Amygdala (tissue), 56 donors: Measurements from ENCODE around the gene PRR29.
"Not testable (repeated sequence)": the region's sequence is repeated elsewhere in the genome, so short reads cannot be mapped to it uniquely, and the experiment has no call there.

Experiments used
- DNase-seq, 56 donors: peaks; one replicate each; lab custom pipeline; 2025; lab: John Stamatoyannopoulos, UW

PRR29 gene

GRCh38 chr17:64008346-64008745 is 10.2 kb downstream of the PRR29 start:
- DNase-seq, result no peak

- no peak for DNase-seq
Measured at GRCh38 chr17:64008830-64009229, 10.7 kb downstream of the PRR29 start.

- DNase-seq, result no peak
Measured at GRCh38 chr17:64009571-64010402, 11.6 kb downstream of the PRR29 start.

GRCh38 chr17:64015447-64015846 is 17.3 kb downstream of the PRR29 start:
- DNase-seq, result no peak

- no peak for DNase-seq
Measured at GRCh38 chr17:64016231-64016784, 18.2 kb downstream of the PRR29 start.

GRCh38 chr17:64016974-64017373 is 18.8 kb downstream of the PRR29 start:
- DNase-seq, result no peak

GRCh38 chr17:64017381-64017980 is 19.3 kb downstream of the PRR29 start:
- no peak for DNase-seq

- not testable (repeated sequence) for DNase-seq
Measured at GRCh38 chr17:64019551-64019961, 21.4 kb downstream of the PRR29 start.

GRCh38 chr17:64020056-64020766 is 22.1 kb downstream of the PRR29 start, which contains the start of gene ICAM2:
TSS of gene ICAM2 (minus strand) at chr17:64020633. CDS start at chr17:64006691, 13,942 bp downstream.
- peak in 1 of 56 donors; percentile 6 for DNase-seq

- DNase-seq, result no peak
Measured at GRCh38 chr17:64022611-64023063, 24.5 kb downstream of the PRR29 start.

GRCh38 chr17:64024215-64024654 is 26.1 kb downstream of the PRR29 start:
- DNase-seq, result no peak

GRCh38 chr17:64024781-64025731 is 26.9 kb downstream of the PRR29 start:
- DNase-seq, result no peak

GRCh38 chr17:64025732-64026294 is 27.7 kb downstream of the PRR29 start:
- peak in 12 of 56 donors; percentile 2 to 55 (median 19) for DNase-seq

- peak in 25 of 56 donors; percentile 3 to 76 (median 21) for DNase-seq
Measured at GRCh38 chr17:64028874-64029464, 30.8 kb downstream of the PRR29 start.

GRCh38 chr17:64032081-64032480 is 33.9 kb downstream of the PRR29 start:
- DNase-seq, result no peak

GRCh38 chr17:64036198-64036922 is 38.2 kb downstream of the PRR29 start:
- no peak for DNase-seq

- no peak for DNase-seq
Measured at GRCh38 chr17:64037180-64037579, 39.0 kb downstream of the PRR29 start.

- no peak for DNase-seq
Measured at GRCh38 chr17:64037802-64038201, 39.7 kb downstream of the PRR29 start.
